Measurements from ENCODE around the gene CYSLTR2.

GRCh38 chr13:48693998-48694397 lies 40.3 kb downstream of the CYSLTR2 start:
- TF ChIP-seq SP2 (tag by site-specific recombination; IDR thresholded peaks at IDR 0.05) (no peak), ZBTB8A (tag by site-specific recombination; IDR thresholded peaks at IDR 0.05) (no peak), ZNF423 (tag by site-specific recombination; IDR thresholded peaks at IDR 0.05) (no peak), GLI4 (tag by site-specific recombination; IDR thresholded peaks at IDR 0.05) (no peak), ZNF2 (tag by site-specific recombination; IDR thresholded peaks at IDR 0.05) (no peak), ZNF362 (tag by site-specific recombination; IDR thresholded peaks at IDR 0.05) (no peak), YY2 (tag by site-specific recombination; IDR thresholded peaks at IDR 0.05) (no peak), ZNF335 (tag by site-specific recombination; conservative IDR thresholded peaks at IDR 0.05) (no peak), ZNF776 (tag by site-specific recombination; IDR thresholded peaks at IDR 0.05; ENCODE audit: borderline replicate concordance) (no peak), ZBTB20 (tag by site-specific recombination; IDR thresholded peaks at IDR 0.05) (no peak)
- TF ChIP-seq, protein P1, sequence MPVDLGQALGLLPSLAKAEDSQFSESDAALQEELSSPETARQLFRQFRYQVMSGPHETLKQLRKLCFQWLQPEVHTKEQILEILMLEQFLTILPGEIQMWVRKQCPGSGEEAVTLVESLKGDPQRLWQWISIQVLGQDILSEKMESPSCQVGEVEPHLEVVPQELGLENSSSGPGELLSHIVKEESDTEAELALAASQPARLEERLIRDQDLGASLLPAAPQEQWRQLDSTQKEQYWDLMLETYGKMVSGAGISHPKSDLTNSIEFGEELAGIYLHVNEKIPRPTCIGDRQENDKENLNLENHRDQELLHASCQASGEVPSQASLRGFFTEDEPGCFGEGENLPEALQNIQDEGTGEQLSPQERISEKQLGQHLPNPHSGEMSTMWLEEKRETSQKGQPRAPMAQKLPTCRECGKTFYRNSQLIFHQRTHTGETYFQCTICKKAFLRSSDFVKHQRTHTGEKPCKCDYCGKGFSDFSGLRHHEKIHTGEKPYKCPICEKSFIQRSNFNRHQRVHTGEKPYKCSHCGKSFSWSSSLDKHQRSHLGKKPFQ (tag by site-specific recombination; IDR thresholded peaks at IDR 0.05), result no peak
- TF ChIP-seq, protein P2, sequence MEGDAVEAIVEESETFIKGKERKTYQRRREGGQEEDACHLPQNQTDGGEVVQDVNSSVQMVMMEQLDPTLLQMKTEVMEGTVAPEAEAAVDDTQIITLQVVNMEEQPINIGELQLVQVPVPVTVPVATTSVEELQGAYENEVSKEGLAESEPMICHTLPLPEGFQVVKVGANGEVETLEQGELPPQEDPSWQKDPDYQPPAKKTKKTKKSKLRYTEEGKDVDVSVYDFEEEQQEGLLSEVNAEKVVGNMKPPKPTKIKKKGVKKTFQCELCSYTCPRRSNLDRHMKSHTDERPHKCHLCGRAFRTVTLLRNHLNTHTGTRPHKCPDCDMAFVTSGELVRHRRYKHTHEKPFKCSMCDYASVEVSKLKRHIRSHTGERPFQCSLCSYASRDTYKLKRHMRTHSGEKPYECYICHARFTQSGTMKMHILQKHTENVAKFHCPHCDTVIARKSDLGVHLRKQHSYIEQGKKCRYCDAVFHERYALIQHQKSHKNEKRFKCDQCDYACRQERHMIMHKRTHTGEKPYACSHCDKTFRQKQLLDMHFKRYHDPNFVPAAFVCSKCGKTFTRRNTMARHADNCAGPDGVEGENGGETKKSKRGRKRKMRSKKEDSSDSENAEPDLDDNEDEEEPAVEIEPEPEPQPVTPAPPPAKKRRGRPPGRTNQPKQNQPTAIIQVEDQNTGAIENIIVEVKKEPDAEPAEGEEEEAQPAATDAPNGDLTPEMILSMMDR (tag by site-specific recombination; IDR thresholded peaks at IDR 0.05), result no peak

All from HEK293 (cell line).